NCI-H187 treated with DMSO at 0.1 percent for 48 hours (cell line): ENCODE measurements around the gene IFI16.
"Not testable (repeated sequence)": the region's sequence is repeated elsewhere in the genome, so short reads cannot be mapped to it uniquely, and the experiment has no call there.

Source experiments
- DNase-seq: peaks from one replicate; lab custom pipeline; 2025; lab: John Stamatoyannopoulos, UW

IFI16 gene

GRCh38 chr1:159008744-159009188 is 941 bp upstream of the IFI16 start:
- no peak for DNase-seq

GRCh38 chr1:159009287-159009686 is 420 bp upstream of the IFI16 start:
- DNase-seq = no peak

GRCh38 chr1:159010391-159010790 is 684 bp downstream of the IFI16 start:
- no peak for DNase-seq

- DNase-seq = not testable (repeated sequence)
These were observed 1.3 kb downstream of the IFI16 start for GRCh38 chr1:159011001-159011400.

GRCh38 chr1:159011751-159012150 is 2.0 kb downstream of the IFI16 start:
- DNase-seq = no peak

GRCh38 chr1:159012495-159012894 is 2.8 kb downstream of the IFI16 start:
- DNase-seq = no peak

GRCh38 chr1:159014003-159014571 is 4.4 kb downstream of the IFI16 start:
- DNase-seq = no peak

- no peak for DNase-seq
These were observed 5.1 kb downstream of the IFI16 start for GRCh38 chr1:159014851-159015250.

- DNase-seq = no peak
These were observed 5.8 kb downstream of the IFI16 start for GRCh38 chr1:159015440-159015909.

- DNase-seq = no peak
These were observed 14.0 kb downstream of the IFI16 start for GRCh38 chr1:159023723-159024122.

- DNase-seq = no peak
These were observed 15.3 kb downstream of the IFI16 start for GRCh38 chr1:159025043-159025442.

GRCh38 chr1:159026841-159027240 is 17.1 kb downstream of the IFI16 start:
- not testable (repeated sequence) for DNase-seq

GRCh38 chr1:159030311-159030710 is 20.6 kb downstream of the IFI16 start:
- DNase-seq = no peak

GRCh38 chr1:159030877-159031447 is 21.3 kb downstream of the IFI16 start:
- no peak for DNase-seq

- DNase-seq = no peak
These were observed 30.5 kb downstream of the IFI16 start for GRCh38 chr1:159040206-159040605.

GRCh38 chr1:159040893-159041724 is 31.4 kb downstream of the IFI16 start:
- DNase-seq = no peak

GRCh38 chr1:159046486-159046885 is 36.8 kb downstream of the IFI16 start:
- not testable (repeated sequence) for DNase-seq

GRCh38 chr1:159051436-159051835 is 41.7 kb downstream of the IFI16 start:
- DNase-seq = no peak

GRCh38 chr1:159054427-159054826 is 44.7 kb downstream of the IFI16 start:
- DNase-seq = no peak

GRCh38 chr1:159055181-159055641 is 45.5 kb downstream of the IFI16 start:
- no peak for DNase-seq

- DNase-seq = no peak
These were observed 46.5 kb downstream of the IFI16 start for GRCh38 chr1:159056069-159056698.

- no peak for DNase-seq
These were observed 49.0 kb downstream of the IFI16 start for GRCh38 chr1:159058751-159059150.
